Stimulated activated naive CD8-positive, alpha-beta T cell treated with anti-CD3 and anti-CD28 coated beads, Interleukin-15, Interleukin-2, amounts not matched to agents 100 ng/mL and 50 ng/mL, for 24 hours (primary cell): Measurements from ENCODE around the gene PIGX.

Source experiments
- H3K27ac Mint-ChIP-seq: one replicate; pipeline ENCODE4 v1.8.0; 2021; ENCODE audit warnings: mild to moderate bottlenecking, mixed read lengths
- H3K27me3 Mint-ChIP-seq: one replicate; pipeline ENCODE4 v1.8.0; 2021; ENCODE audit warnings: mixed read lengths
- H3K36me3 Mint-ChIP-seq: one replicate; pipeline ENCODE4 v1.8.0; 2021; ENCODE audit warnings: low read depth, mixed read lengths
- H3K4me1 Mint-ChIP-seq: one replicate; pipeline ENCODE4 v1.8.0; 2021; ENCODE audit warnings: low read depth, mixed read lengths
- H3K4me3 Mint-ChIP-seq: one replicate; pipeline ENCODE4 v1.8.0; 2021; ENCODE audit warnings: mild to moderate bottlenecking, mixed read lengths
- H3K9me3 Mint-ChIP-seq: one replicate; pipeline ENCODE4 v1.8.0; 2021; ENCODE audit warnings: mixed read lengths

PIGX gene

GRCh38 chr3:196765454-196765853, 53.3 kb downstream of the PIGX start:
- H3K27me3 Mint-ChIP-seq: no peaks in the 10 kb centered on the region
- H3K4me3 Mint-ChIP-seq: no peak overlapping the region
- H3K27ac Mint-ChIP-seq: no peak overlapping the region
- H3K4me1 Mint-ChIP-seq: peaks cover 18% of the 10 kb centered on the region
- peaks cover 4% of the 10 kb centered on the region for H3K9me3 Mint-ChIP-seq
- peaks cover 16% of the 10 kb centered on the region for H3K36me3 Mint-ChIP-seq

DNA sequence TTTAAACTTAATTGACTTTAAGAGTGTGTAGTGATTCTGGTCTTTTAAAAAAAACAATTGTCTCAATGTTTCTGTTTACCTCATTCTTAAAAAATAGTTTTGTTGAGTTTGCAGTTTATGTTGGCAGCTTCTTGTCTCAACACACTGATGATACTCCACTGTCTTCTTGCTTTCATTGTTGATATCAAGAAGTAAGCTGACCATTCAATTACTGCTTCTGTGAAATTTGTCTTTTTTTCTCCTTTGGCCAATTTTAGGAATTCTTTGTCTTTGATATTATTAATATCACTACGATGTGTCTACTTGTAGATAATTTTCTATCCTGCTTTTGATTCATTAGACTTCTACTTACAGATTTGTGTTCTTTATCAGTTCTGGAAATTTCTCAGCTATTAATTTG, 58.9 kb downstream of the PIGX start:
- no peak overlapping the region for H3K27ac Mint-ChIP-seq
- H3K4me3 Mint-ChIP-seq: no peak overlapping the region
- H3K9me3 Mint-ChIP-seq: no peaks in the 10 kb centered on the region

GRCh38 chr3:196772102-196772501, 59.9 kb downstream of the PIGX start:
- Mint-ChIP-seq H3K27ac (peak overlapping the region; percentile 33), H3K4me3 (no peak overlapping the region), H3K27me3 (no peaks in the 10 kb centered on the region), H3K4me1 (peaks cover 58% of the 10 kb centered on the region), H3K36me3 (peaks cover 18% of the 10 kb centered on the region), H3K9me3 (no peaks in the 10 kb centered on the region)

More for the DNA sequence above, 58.9 kb downstream of the PIGX start:
- Mint-ChIP-seq H3K4me1 (peaks cover 52% of the 10 kb centered on the region), H3K36me3 (peaks cover 17% of the 10 kb centered on the region), H3K27me3 (no peaks in the 10 kb centered on the region)

DNA sequence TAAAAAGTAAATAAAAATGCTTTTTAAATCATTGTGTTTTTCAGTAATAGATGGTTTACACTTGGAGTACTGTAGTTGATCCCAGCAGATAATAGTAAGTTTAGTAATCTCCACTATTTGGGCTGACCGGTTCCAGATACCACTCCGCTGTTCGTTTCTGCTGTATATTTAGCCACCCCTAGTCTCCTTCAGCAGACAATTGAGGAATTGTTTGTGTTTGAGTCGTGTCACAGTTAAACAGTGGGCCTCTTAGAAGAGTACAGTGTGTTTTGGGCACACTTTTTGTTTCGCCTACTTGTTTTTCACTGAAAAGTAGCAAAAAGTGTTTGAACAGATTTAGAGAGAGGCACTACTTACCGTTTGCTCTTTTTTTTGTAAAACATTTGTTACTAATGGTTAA, 60.7 kb downstream of the PIGX start:
- Mint-ChIP-seq H3K4me1 (peaks cover 63% of the 10 kb centered on the region), H3K27ac (no peak overlapping the region), H3K9me3 (no peaks in the 10 kb centered on the region), H3K36me3 (peaks cover 18% of the 10 kb centered on the region), H3K27me3 (no peaks in the 10 kb centered on the region), H3K4me3 (no peak overlapping the region)

- no peaks in the 10 kb centered on the region for H3K27me3 Mint-ChIP-seq
- H3K9me3 Mint-ChIP-seq: no peaks in the 10 kb centered on the region
- H3K4me3 Mint-ChIP-seq: no peak overlapping the region
- H3K27ac Mint-ChIP-seq: peak overlapping the region; percentile 32
- H3K36me3 Mint-ChIP-seq: peaks cover 27% of the 10 kb centered on the region
- H3K4me1 Mint-ChIP-seq: peaks cover 75% of the 10 kb centered on the region
Measured at GRCh38 chr3:196774191-196774820, 62.1 kb downstream of the PIGX start.

GRCh38 chr3:196774848-196775422, 62.8 kb downstream of the PIGX start:
- peak overlapping the region; percentile 32 for H3K27ac Mint-ChIP-seq
- H3K4me1 Mint-ChIP-seq: peaks cover 75% of the 10 kb centered on the region
- peaks cover 30% of the 10 kb centered on the region for H3K36me3 Mint-ChIP-seq
- peaks cover 2% of the 10 kb centered on the region for H3K9me3 Mint-ChIP-seq
- H3K27me3 Mint-ChIP-seq: no peaks in the 10 kb centered on the region
- no peak overlapping the region for H3K4me3 Mint-ChIP-seq

GRCh38 chr3:196775938-196776337, 63.8 kb downstream of the PIGX start:
- peaks cover 6% of the 10 kb centered on the region for H3K9me3 Mint-ChIP-seq
- H3K4me3 Mint-ChIP-seq: no peak overlapping the region
- H3K27me3 Mint-ChIP-seq: no peaks in the 10 kb centered on the region
- H3K27ac Mint-ChIP-seq: no peak overlapping the region
- peaks cover 34% of the 10 kb centered on the region for H3K36me3 Mint-ChIP-seq
- peaks cover 75% of the 10 kb centered on the region for H3K4me1 Mint-ChIP-seq

DNA sequence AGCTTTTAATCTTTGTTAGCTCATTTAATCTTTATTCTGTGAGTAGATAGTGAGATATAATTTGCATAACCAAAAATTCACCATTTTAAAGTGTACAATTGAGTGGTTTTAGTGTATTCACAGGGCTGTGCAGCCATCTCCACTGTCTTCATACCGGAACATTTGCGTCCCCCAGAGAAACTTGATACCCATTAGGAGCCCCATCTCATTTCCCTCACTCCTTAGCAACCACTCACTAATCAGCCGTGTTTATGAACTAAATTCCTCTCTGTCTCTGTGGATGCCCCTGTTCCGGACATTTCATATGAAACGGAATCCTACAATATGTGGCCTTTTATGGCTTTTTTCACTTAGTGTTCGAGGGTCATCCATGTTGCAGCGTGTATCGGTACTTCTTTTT, 65.7 kb downstream of the PIGX start:
- no peak overlapping the region for H3K4me3 Mint-ChIP-seq
- no peak overlapping the region for H3K27ac Mint-ChIP-seq
- peaks cover 6% of the 10 kb centered on the region for H3K9me3 Mint-ChIP-seq
- H3K36me3 Mint-ChIP-seq: peaks cover 39% of the 10 kb centered on the region
- peaks cover 58% of the 10 kb centered on the region for H3K4me1 Mint-ChIP-seq
- no peaks in the 10 kb centered on the region for H3K27me3 Mint-ChIP-seq

DNA sequence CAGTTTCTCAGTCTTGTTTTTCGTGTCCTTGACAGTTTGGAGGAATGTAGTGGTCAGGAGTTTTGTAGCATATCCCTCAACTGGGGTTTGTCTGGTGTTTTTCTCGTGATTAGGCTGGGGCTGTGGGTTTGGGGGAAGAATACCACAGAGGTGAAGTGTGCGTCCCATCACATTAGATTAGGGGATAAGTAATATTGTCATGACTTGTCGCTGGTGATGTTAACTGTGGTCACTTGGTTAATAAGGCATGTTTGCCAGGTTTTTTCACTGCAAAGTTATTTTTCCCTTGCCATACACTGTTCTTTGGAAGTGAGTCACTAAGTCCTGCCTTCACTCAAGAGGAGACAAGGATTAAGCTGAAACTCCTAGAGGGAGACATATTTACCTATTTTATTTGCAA, 66.6 kb downstream of the PIGX start:
- Mint-ChIP-seq H3K4me3 (no peak overlapping the region), H3K27ac (no peak overlapping the region), H3K4me1 (peaks cover 49% of the 10 kb centered on the region), H3K27me3 (no peaks in the 10 kb centered on the region), H3K36me3 (peaks cover 48% of the 10 kb centered on the region), H3K9me3 (peaks cover 6% of the 10 kb centered on the region)

GRCh38 chr3:196782511-196782910, 70.3 kb downstream of the PIGX start:
- Mint-ChIP-seq H3K4me3 (no peak overlapping the region), H3K36me3 (peaks cover 61% of the 10 kb centered on the region), H3K4me1 (peaks cover 21% of the 10 kb centered on the region), H3K27me3 (no peaks in the 10 kb centered on the region), H3K27ac (no peak overlapping the region), H3K9me3 (peaks cover 6% of the 10 kb centered on the region)
